Loucy (cell line): ENCODE results near the gene ADARB2.

Experiments
- CTCF ChIP-seq: fragments of 200-600 bp; sonication (generic); conservative IDR thresholded peaks from 2 replicates; pipeline ENCODE4 v1.5.1; 2014; ENCODE audit warnings: mild to moderate bottlenecking, antibody characterized with exemption, low read length
- EZH2phosphoT487 ChIP-seq: fragments of 200-600 bp; IDR thresholded peaks from 2 replicates; pipeline ENCODE4 v1.6.1; 2018; ENCODE audit warnings: antibody characterized with exemption, mild to moderate bottlenecking, moderate library complexity, borderline replicate concordance

GRCh38 chr10:1358860-1359625 is 378.3 kb downstream of the ADARB2 start:
- TF ChIP-seq CTCF (no peak), EZH2phosphoT487 (no peak)
